GM12878 (cell line): ENCODE results near the gene ZNF200. TPM values are rescaled to one million over a fixed set of nuclear protein-coding genes. Genes with fewer than 3 reads are reported as not detected.

Experiments used
- ATAC-seq: fragments of 200-7000 bp; cut with Tn5 transposase; 3 replicates; pipeline ENCODE4 v1.9.1; 2020; ENCODE audit warnings: mild to moderate bottlenecking, moderate library complexity
- BruUV-seq: library from RNA; stranded (reverse); fragments of 400-500 nt; replicated peaks from 2 replicates; lab custom pipeline; 2021; lab: Mats Ljungman, UMichigan
- CTCF ChIA-PET: fragments of 300-600 bp; sonication (Branson Sonifier 250); formaldehyde crosslinking; extraction: SDS; loops from one replicate; lab custom pipeline; 2021; ENCODE audit warnings: inconsistent platforms; lab: Yijun Ruan, JAX
- POLR2A ChIA-PET: fragments of 350-600 bp; formaldehyde crosslinking; extraction: SDS; loops from one replicate; lab custom pipeline; 2021; ENCODE audit warnings: inconsistent platforms; lab: Charles Lee
- RAD21 ChIA-PET: fragments of 300-600 bp; sonication (Branson Sonifier 250); formaldehyde crosslinking; loops from one replicate; lab custom pipeline; 2023; ENCODE audit warnings: antibody characterized with exemption; ENCODE audit not compliant: unreplicated experiment; lab: Charles Lee
- SMC1A ChIA-PET: fragments of 300-600 bp; sonication (Branson Sonifier 250); formaldehyde crosslinking; loops from one replicate; lab custom pipeline; 2023; ENCODE audit not compliant: unreplicated experiment, uncharacterized antibody; lab: Charles Lee
- DNase-seq: peaks from one replicate; pipeline ENCODE4 v3.0.0-alpha.2; 2011; ENCODE audit warnings: low read depth, low spot score
- FAIRE-seq: peaks from 3 replicates; lab custom pipeline; 2011; peaks lifted over from hg19 to GRCh38; lab: Jason Lieb, UNC
- H2AFZ ChIP-seq: 2 replicates; pipeline ENCODE4 v1.6.0; 2011; ENCODE audit warnings: low read depth, low read length, control low read depth; ENCODE audit not compliant: control insufficient read depth
- H3K27ac ChIP-seq: 2 replicates; pipeline ENCODE4 v1.5.1; 2011; ENCODE audit warnings: control low read depth; ENCODE audit not compliant: control insufficient read depth, insufficient read depth
- H3K27me3 ChIP-seq, 2 experiments: replicated peaks in 1 of 2; 2 replicates each; pipeline versions ENCODE4 v1.6.0 to v1.6.1; 2011; ENCODE audit warnings: low read length in 1 of 2; ENCODE audit not compliant: control insufficient read depth in 2 of 2, insufficient read depth in 2 of 2
- H3K36me3 ChIP-seq, 2 experiments: 2 replicates each; pipeline ENCODE4 v1.5.1; 2011; ENCODE audit warnings: low read length in 1 of 2; ENCODE audit not compliant: control insufficient read depth in 2 of 2, insufficient read depth in 2 of 2
- H3K4me1 ChIP-seq: 2 replicates; pipeline ENCODE4 v1.6.1; 2011; ENCODE audit warnings: mild to moderate bottlenecking, low read length, moderate library complexity, mixed read lengths; ENCODE audit not compliant: control insufficient read depth, insufficient read depth
- H3K4me2 ChIP-seq: 2 replicates; pipeline ENCODE4 v1.6.0; 2011; ENCODE audit warnings: control low read depth; ENCODE audit not compliant: control insufficient read depth, insufficient read depth
- H3K4me3 ChIP-seq: fragments of 200-600 bp; sonication (generic); 2 replicates; pipeline ENCODE4 v1.5.1; 2016
- H3K79me2 ChIP-seq: 2 replicates; pipeline ENCODE4 v1.6.0; 2011; ENCODE audit warnings: low read length; ENCODE audit not compliant: control insufficient read depth, insufficient read depth
- H3K9ac ChIP-seq: 2 replicates; pipeline ENCODE4 v1.8.0; 2011; ENCODE audit warnings: low read length, control low read depth, mixed read lengths; ENCODE audit not compliant: control insufficient read depth, insufficient read depth
- H3K9me3 ChIP-seq: replicated peaks from 3 replicates; pipeline ENCODE4 v1.5.1; 2011; ENCODE audit warnings: mild to moderate bottlenecking, low read length; ENCODE audit not compliant: control insufficient read depth, insufficient read depth
- H4K20me1 ChIP-seq: 2 replicates; pipeline ENCODE4 v1.6.0; 2011; ENCODE audit not compliant: control insufficient read depth, insufficient read depth
- CREM ChIP-seq: IDR thresholded peaks from 2 replicates; pipeline ENCODE4 v1.6.1; 2014; ENCODE audit warnings: antibody characterized with exemption, low read depth
- E2F4 ChIP-seq: IDR thresholded peaks from 2 replicates; pipeline ENCODE4 v1.6.1; 2012; ENCODE audit warnings: low read depth, low read length, improper control_type of control experiment
- JUND ChIP-seq: IDR thresholded peaks from 2 replicates; pipeline ENCODE4 v1.6.1; 2012; ENCODE audit warnings: low read depth, mild to moderate bottlenecking, low read length, improper control_type of control experiment, moderate library complexity
- MEF2B ChIP-seq: fragments of 450-650 bp; IDR thresholded peaks from 2 replicates; pipeline ENCODE4 v1.6.1; 2018; ENCODE audit warnings: mild to moderate bottlenecking, moderate library complexity; ENCODE audit not compliant: partially characterized antibody, poor library complexity, severe bottlenecking
- NFYA ChIP-seq: IDR thresholded peaks from 2 replicates; pipeline ENCODE4 v1.6.1; 2011; ENCODE audit warnings: low read depth, mild to moderate bottlenecking, low read length, improper control_type of control experiment, borderline replicate concordance
- NR2C1 ChIP-seq: fragments of 450-650 bp; IDR thresholded peaks from 2 replicates; pipeline ENCODE4 v1.6.1; 2017; ENCODE audit warnings: antibody characterized with exemption, mild to moderate bottlenecking, moderate library complexity
- PAX8 ChIP-seq: fragments of 450-650 bp; IDR thresholded peaks from 2 replicates; pipeline ENCODE4 v1.6.1; 2017; ENCODE audit warnings: mild to moderate bottlenecking, moderate library complexity
- SRF ChIP-seq, 2 experiments: IDR thresholded peaks; 2 replicates each; pipeline ENCODE4 v1.6.1; 2011; ENCODE audit warnings: low read depth in 2 of 2, low read length in 2 of 2, mild to moderate bottlenecking in 1 of 2, moderate library complexity in 1 of 2
- WRNIP1 ChIP-seq: IDR thresholded peaks from 2 replicates; pipeline ENCODE4 v1.6.1; 2011; ENCODE audit warnings: low read depth, low read length, improper control_type of control experiment, borderline replicate concordance
- YBX1 ChIP-seq: fragments of 450-650 bp; IDR thresholded peaks from 2 replicates; pipeline ENCODE4 v1.6.1; 2016; ENCODE audit warnings: antibody characterized with exemption
- ZBTB33 ChIP-seq: fragments of 450-650 bp; IDR thresholded peaks from 2 replicates; pipeline ENCODE4 v1.6.1; 2017; ENCODE audit warnings: mild to moderate bottlenecking
- ZNF24 ChIP-seq: fragments of 450-650 bp; IDR thresholded peaks from 2 replicates; pipeline ENCODE4 v1.6.1; 2017; ENCODE audit warnings: antibody characterized with exemption, mild to moderate bottlenecking
- ZZZ3 ChIP-seq: IDR thresholded peaks from 2 replicates; pipeline ENCODE4 v1.6.1; 2011; ENCODE audit warnings: low read depth; ENCODE audit not compliant: control insufficient read depth, insufficient read length
- WGBS: methylation state at CpG from one replicate; pipeline ENCODE4 v1.1.6; 2016; ENCODE audit warnings: low lambda C conversion rate; ENCODE audit not compliant: insufficient replicate concordance, insufficient coverage; ENCODE audit errors: missing lambda C conversion rate; 5-methylcytosine and 5-hydroxymethylcytosine counted together
- in situ Hi-C: fragments of 300-500 bp; cut with MboI; formaldehyde crosslinking; loops from 9 replicates; pipeline ENCODE4 v1.14.3; 2018; ENCODE audit warnings: mixed read lengths
- intact Hi-C: fragments of 100-400 bp; cut with micrococcal nuclease; formaldehyde crosslinking; loops from one replicate; pipeline ENCODE4 v1.14.2; 2022; ENCODE audit not compliant: unreplicated experiment
- polyA plus RNA-seq, 11 experiments: library from polyadenylated mRNA; depleted of rRNA in 4 of 11; unstranded in 6 of 11; stranded (reverse) in 5 of 11; fragments of >200 nt; fragmentation: Nextera tagmentation in 4 of 11; fragmentation: Illumina TruSeq in 1 of 11; extraction: Ambion mirVana in 4 of 11; extraction: Trizol in 1 of 11; gene quantifications; 1 replicate in 1 of 11; 2 replicates in 10 of 11; pipeline versions ENCODE4 v1.2.1 to v1.2.3, GENCODE V29; 2011 to 2016; ENCODE audit warnings: inconsistent platforms in 2 of 11, missing spikeins in 2 of 11, low read depth in 1 of 11
- total RNA-seq, 4 experiments: library from RNA; depleted of rRNA in 3 of 4; stranded (reverse); fragments of >200 nt in 3 of 4; fragmentation: Illumina TruSeq in 1 of 4; extraction: Trizol in 1 of 4; gene quantifications; 2 replicates each; pipeline versions ENCODE4 v1.2.1 to v1.2.3, GENCODE V29; 2013 to 2021

The ZNF200 gene
- total and polyA plus RNA-seq, 10 of the 15 experiments (the other 5 are each of a cell fraction or from before 2014, with no cell fraction given), result 4.0 to 13.9 (median 9.6) TPM

GRCh38 chr16:3190949-3191353 is 44.0 kb downstream of the ZNF200 start:
- Histone ChIP-seq H2AFZ (peak overlapping the region; percentile 70), H3K4me3 (peak overlapping the region; percentile 41), H3K27me3 (no peaks in the 10 kb centered on the region; a peak in 1 of 4 replicates), H4K20me1 (no peaks in the 10 kb centered on the region), H3K4me1 (peaks cover 17% of the 10 kb centered on the region), H3K4me2 (peak overlapping the region; percentile 98), H3K9ac (no peak overlapping the region), H3K79me2 (no peaks in the 10 kb centered on the region), H3K36me3 (no peaks in the 10 kb centered on the region), H3K27ac (no peak overlapping the region), H3K9me3 (no peaks in the 10 kb centered on the region; the same call in 2 of the 3 replicates)
- no peak for TF ChIP-seq YBX1
- no peak for TF ChIP-seq ZNF24
- no peak for TF ChIP-seq ZZZ3
- TF ChIP-seq JUND, result no peak
- no peak for TF ChIP-seq MEF2B
- ChIA-PET CTCF (interaction anchor here (1.8 kb wide), 1 partner anchor 19 kb away, joined by 4 read pairs; no protein-coding TSS in a partner anchor), SMC1A (no interaction called here), RAD21 (no interaction called here), POLR2A (interaction anchor here (1.5 kb wide), 1 partner anchor 19 kb away, joined by 3 read pairs; no protein-coding TSS in a partner anchor)
- DNase-seq, result no peak
- no peak for FAIRE-seq
- in situ Hi-C loops, result no loop called here
- intact Hi-C loops, result loop anchor here (2.0 to 5.0 kb wide), 2 partner anchors 40 to 91 kb away; partner anchors contain the start of gene ZNF263
- 10% methylated on average over 16 of the region's 16 CpGs for WGBS
- ATAC-seq, result peak; percentile 16
- BruUV-seq, result no TSS peak

GRCh38 chr16:3189869-3190268 is 45.1 kb downstream of the ZNF200 start:
- DNase-seq, result no peak
- no peak overlapping the region for H3K9ac ChIP-seq
- ATAC-seq, result peak; percentile 6; the same call in 2 of the 3 replicates
- H2AFZ ChIP-seq, result peak overlapping the region; percentile 34; the same call in 1 of the 2 replicates
- no peaks in the 10 kb centered on the region; the same call in 2 of the 3 replicates for H3K9me3 ChIP-seq
- in situ Hi-C loops (no loop called here), intact Hi-C loops (loop anchor here (2.0 to 5.0 kb wide), 3 partner anchors 39 to 269 kb away; partner anchors contain the start of gene ZNF263)
- peaks cover 17% of the 10 kb centered on the region for H3K4me1 ChIP-seq
- no peaks in the 10 kb centered on the region; a peak in 1 of 4 replicates for H3K27me3 ChIP-seq
- peak overlapping the region; percentile 54 for H3K4me3 ChIP-seq
- BruUV-seq, result no TSS peak
- no peaks in the 10 kb centered on the region for H3K79me2 ChIP-seq
- 19% methylated on average over 11 of the region's 11 CpGs for WGBS
- RAD21 ChIA-PET, result no interaction called here
- H3K36me3 ChIP-seq, result no peaks in the 10 kb centered on the region
- H3K27ac ChIP-seq, result no peak overlapping the region
- H4K20me1 ChIP-seq, result no peaks in the 10 kb centered on the region
- no peak for FAIRE-seq
- H3K4me2 ChIP-seq, result peak overlapping the region; percentile 98
- POLR2A ChIA-PET, result no interaction called here
- SMC1A ChIA-PET, result interaction anchor here (0.7 to 1.5 kb wide), 5 partner anchors 13 to 108 kb away, joined by 3 to 4 read pairs (median 3); no protein-coding TSS in a partner anchor
- CTCF ChIA-PET, result interaction anchor here (0.7 to 1.3 kb wide), 2 partner anchors 60 to 254 kb away, joined by 3 to 4 read pairs; partner anchors contain the start of genes NAA60 and ZNF597
- TF ChIP-seq NR2C1 (no peak), PAX8 (no peak), E2F4 (no peak), CREM (no peak), WRNIP1 (no peak), ZBTB33 (no peak), NFYA (no peak), SRF (IDR thresholded peaks at IDR 0.05; ENCODE audit: low read depth in 2 of 2, low read length in 2 of 2) (no peak)
